Upper lobe of right lung (tissue), 1 donor: Measurements from ENCODE around the gene GLIS1. TPM values are rescaled to one million over a fixed set of nuclear protein-coding genes. Genes with fewer than 3 reads are reported as not detected.

ENCODE experiments used
- ATAC-seq: fragments of 200-7000 bp; cut with Tn5 transposase; one replicate; pipeline ENCODE4 v1.9.1; 2020; ENCODE audit warnings: mild to moderate bottlenecking, moderate library complexity
- DNase-seq: peaks from one replicate; pipeline ENCODE4 v3.0.0-alpha.2; 2020
- H3K27ac ChIP-seq: fragments of 200-600 bp; one replicate; pipeline ENCODE4 v1.8.0; 2022
- H3K27me3 ChIP-seq: fragments of 200-600 bp; one replicate; pipeline ENCODE4 v1.8.0; 2022; ENCODE audit warnings: mild to moderate bottlenecking
- H3K36me3 ChIP-seq: fragments of 200-600 bp; one replicate; pipeline ENCODE4 v1.8.0; 2022
- H3K4me1 ChIP-seq: fragments of 200-600 bp; one replicate; pipeline ENCODE4 v1.8.0; 2022
- H3K4me3 ChIP-seq: fragments of 200-600 bp; one replicate; pipeline ENCODE4 v1.8.0; 2022; ENCODE audit warnings: mild to moderate bottlenecking
- H3K9me3 ChIP-seq: fragments of 200-600 bp; one replicate; pipeline ENCODE4 v1.8.0; 2022
- CTCF ChIP-seq: fragments of 200-600 bp; IDR thresholded peaks from one replicate; pipeline ENCODE4 v1.8.0; 2022; ENCODE audit warnings: antibody characterized with exemption
- intact Hi-C: fragments of 100-400 bp; cut with DNase I; formaldehyde crosslinking; loops from one replicate; pipeline ENCODE4 v1.11.0; 2022
- total RNA-seq: library from RNA; stranded (reverse); fragmentation: NEBNext Ultra II Directional; extraction: Animal tissue kit (Norgen Biotek cat#: 25700); gene quantifications from one replicate; pipeline ENCODE4 v1.2.1, GENCODE V29; 2021
- donor health status: DM: no; HTN: yes; CAD: no; lungs with severe emphysema.

Gene GLIS1
- total RNA-seq, 1 donor from 2014 or later: 0.14 TPM

- Histone ChIP-seq H3K9me3 (no peaks in the 10 kb centered on the region), H3K27me3 (no peaks in the 10 kb centered on the region), H3K36me3 (no peaks in the 10 kb centered on the region), H3K4me3 (no peak overlapping the region), H3K27ac (no peak overlapping the region), H3K4me1 (no peaks in the 10 kb centered on the region)
- TF ChIP-seq CTCF: no peak
- intact Hi-C loops: no loop called here
- ATAC-seq: no peak
- peak; percentile 30 for DNase-seq
Observed at GRCh38 chr1:53616511-53616910, 122.5 kb downstream of the GLIS1 start.

- H3K27me3 ChIP-seq: no peaks in the 10 kb centered on the region
- no peak overlapping the region for H3K4me3 ChIP-seq
- intact Hi-C loops: no loop called here
- peak; percentile 32 for DNase-seq
- H3K27ac ChIP-seq: no peak overlapping the region
- no peak for ATAC-seq
- no peak for TF ChIP-seq CTCF
- H3K9me3 ChIP-seq: peaks cover 6% of the 10 kb centered on the region
- no peaks in the 10 kb centered on the region for H3K4me1 ChIP-seq
- H3K36me3 ChIP-seq: no peaks in the 10 kb centered on the region
Observed at GRCh38 chr1:53615101-53615500, 123.9 kb downstream of the GLIS1 start.

GRCh38 chr1:53614231-53615021 is 124.5 kb downstream of the GLIS1 start:
- Histone ChIP-seq H3K27me3 (no peaks in the 10 kb centered on the region), H3K9me3 (peaks cover 6% of the 10 kb centered on the region), H3K27ac (no peak overlapping the region), H3K4me1 (no peaks in the 10 kb centered on the region), H3K36me3 (no peaks in the 10 kb centered on the region), H3K4me3 (no peak overlapping the region)
- no peak for TF ChIP-seq CTCF
- ATAC-seq: no peak
- intact Hi-C loops: no loop called here
- peak; percentile 41 for DNase-seq

- no peak overlapping the region for H3K27ac ChIP-seq
- TF ChIP-seq CTCF: no peak
- intact Hi-C loops: no loop called here
- no peaks in the 10 kb centered on the region for H3K36me3 ChIP-seq
- H3K9me3 ChIP-seq: peaks cover 6% of the 10 kb centered on the region
- H3K4me1 ChIP-seq: no peaks in the 10 kb centered on the region
- no peaks in the 10 kb centered on the region for H3K27me3 ChIP-seq
- ATAC-seq (no peak), DNase-seq (no peak)
- no peak overlapping the region for H3K4me3 ChIP-seq
Observed at GRCh38 chr1:53608676-53609075, 130.3 kb downstream of the GLIS1 start.

GRCh38 chr1:53608071-53608470 is 130.9 kb downstream of the GLIS1 start:
- DNase-seq (peak; percentile 18), ATAC-seq (no peak)
- H3K9me3 ChIP-seq: peaks cover 6% of the 10 kb centered on the region
- no peaks in the 10 kb centered on the region for H3K36me3 ChIP-seq
- intact Hi-C loops: no loop called here
- no peak overlapping the region for H3K27ac ChIP-seq
- H3K27me3 ChIP-seq: no peaks in the 10 kb centered on the region
- no peak for TF ChIP-seq CTCF
- H3K4me3 ChIP-seq: no peak overlapping the region
- H3K4me1 ChIP-seq: no peaks in the 10 kb centered on the region
